ENCODE results near the gene ZNF366. TPM values are rescaled to one million over a fixed set of nuclear protein-coding genes. Genes with fewer than 3 reads are reported as not detected.

ZNF366 gene
- total RNA-seq, 1 donor from 2014 or later = 3.2 TPM

- Histone ChIP-seq H3K27ac (no peak overlapping the region), H3K4me3 (no peak overlapping the region), H3K36me3 (no peaks in the 10 kb centered on the region), H3K27me3 (no peaks in the 10 kb centered on the region), H3K4me1 (peaks cover 18% of the 10 kb centered on the region), H3K9me3 (no peaks in the 10 kb centered on the region)
- intact Hi-C loops (cut with DNase I) = no loop called here
- no peak for DNase-seq (ENCODE audit: extremely low spot score in 2 of 2)
- TF ChIP-seq CTCF (IDR thresholded peaks at IDR 0.05) (no peak), POLR2A (IDR thresholded peaks at IDR 0.05) (no peak), POLR2AphosphoS5 (IDR thresholded peaks at IDR 0.05; ENCODE audit: insufficient read depth in 1 of 2, low read depth in 1 of 2) (no peak)
These were observed 67.0 kb downstream of the ZNF366 start for GRCh38 chr5:72440207-72440638.

GRCh38 chr5:72439192-72439591 is 68.0 kb downstream of the ZNF366 start:
- no peak overlapping the region for H3K27ac ChIP-seq
- H3K4me1 ChIP-seq = peaks cover 28% of the 10 kb centered on the region
- intact Hi-C loops (cut with DNase I) = no loop called here
- no peaks in the 10 kb centered on the region for H3K27me3 ChIP-seq
- H3K9me3 ChIP-seq = no peaks in the 10 kb centered on the region
- no peak overlapping the region for H3K4me3 ChIP-seq
- no peak for DNase-seq (ENCODE audit: extremely low spot score in 2 of 2)
- TF ChIP-seq POLR2A (IDR thresholded peaks at IDR 0.05) (no peak), CTCF (IDR thresholded peaks at IDR 0.05) (no peak), POLR2AphosphoS5 (IDR thresholded peaks at IDR 0.05; ENCODE audit: insufficient read depth in 1 of 2, low read depth in 1 of 2) (no peak)
- no peaks in the 10 kb centered on the region for H3K36me3 ChIP-seq

- Histone ChIP-seq H3K4me1 (peaks cover 39% of the 10 kb centered on the region), H3K27ac (no peak overlapping the region), H3K9me3 (no peaks in the 10 kb centered on the region), H3K27me3 (no peaks in the 10 kb centered on the region), H3K36me3 (no peaks in the 10 kb centered on the region), H3K4me3 (no peak overlapping the region)
- TF ChIP-seq POLR2AphosphoS5 (IDR thresholded peaks at IDR 0.05; ENCODE audit: insufficient read depth in 1 of 2, low read depth in 1 of 2) (no peak), POLR2A (IDR thresholded peaks at IDR 0.05) (no peak), CTCF (IDR thresholded peaks at IDR 0.05) (no peak)
- DNase-seq (ENCODE audit: extremely low spot score in 2 of 2) = no peak
- intact Hi-C loops (cut with DNase I) = no loop called here
These were observed 69.1 kb downstream of the ZNF366 start for GRCh38 chr5:72438141-72438540.

- Histone ChIP-seq H3K36me3 (no peaks in the 10 kb centered on the region), H3K27ac (no peak overlapping the region), H3K4me3 (no peak overlapping the region), H3K4me1 (peaks cover 42% of the 10 kb centered on the region), H3K27me3 (no peaks in the 10 kb centered on the region), H3K9me3 (no peaks in the 10 kb centered on the region)
- no peak for TF ChIP-seq POLR2AphosphoS5 (IDR thresholded peaks at IDR 0.05; ENCODE audit: insufficient read depth in 1 of 2, low read depth in 1 of 2)
- TF ChIP-seq CTCF (IDR thresholded peaks at IDR 0.05) = no peak
- TF ChIP-seq POLR2A (IDR thresholded peaks at IDR 0.05) = no peak
- intact Hi-C loops (cut with DNase I) = no loop called here
- no peak for DNase-seq (ENCODE audit: extremely low spot score in 2 of 2)
These were observed 70.3 kb downstream of the ZNF366 start for GRCh38 chr5:72436796-72437471.

DNA sequence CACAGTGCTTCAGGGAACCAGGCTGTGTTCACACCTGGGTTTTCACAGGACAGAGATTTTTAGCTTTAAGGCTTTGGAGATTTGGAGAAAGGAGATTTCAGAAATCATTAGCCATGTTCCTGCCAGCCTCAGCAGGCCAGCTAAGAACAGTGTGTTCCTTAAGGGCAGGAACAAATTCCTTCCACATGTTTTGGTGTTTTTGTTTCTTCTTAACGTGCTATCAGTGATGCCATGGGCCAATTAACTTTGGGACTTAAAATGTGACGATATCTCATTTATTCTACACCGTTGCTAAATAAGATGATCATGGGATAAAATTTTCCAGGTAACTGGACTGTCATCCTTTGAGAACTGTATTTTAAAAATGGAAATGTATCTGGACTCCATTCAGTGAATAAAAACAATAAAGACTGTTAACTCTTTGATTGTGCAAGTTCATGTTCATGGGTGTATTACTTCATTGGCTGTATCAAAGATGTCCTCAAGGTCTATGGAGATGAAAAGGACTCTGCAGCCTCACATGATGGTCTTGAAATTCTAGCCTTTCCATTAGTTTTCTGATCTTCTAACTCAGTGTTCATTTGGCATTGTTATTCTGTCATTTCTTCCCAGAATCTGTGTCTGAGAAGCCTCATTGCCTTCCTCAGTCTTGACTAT is 72.3 kb downstream of the ZNF366 start:
- DNase-seq (ENCODE audit: extremely low spot score in 2 of 2) = no peak
- Histone ChIP-seq H3K27ac (peak overlapping the region; percentile 57), H3K36me3 (no peaks in the 10 kb centered on the region), H3K27me3 (no peaks in the 10 kb centered on the region), H3K9me3 (no peaks in the 10 kb centered on the region), H3K4me1 (peaks cover 40% of the 10 kb centered on the region), H3K4me3 (no peak overlapping the region)
- TF ChIP-seq POLR2AphosphoS5 (IDR thresholded peaks at IDR 0.05; ENCODE audit: insufficient read depth in 1 of 2, low read depth in 1 of 2) (peak; percentile 10 to 92), POLR2A (IDR thresholded peaks at IDR 0.05) (no peak)
- intact Hi-C loops (cut with DNase I) = no loop called here

Measured in vagina (tissue), 2 donors.